ENCODE measurements around the gene TIAM2. TPM values are rescaled to one million over a fixed set of nuclear protein-coding genes. Genes with fewer than 3 reads are reported as not detected.
A peak's percentile ranks its signal among the peaks of the same experiment; 100 is the strongest.

The TIAM2 gene
- total and polyA plus RNA-seq, 9 of the 15 experiments (the other 6 are each of a cell fraction or from before 2014, with no cell fraction given) = 0.73 to 6.5 (median 4.3) TPM

GRCh38 chr6:155174576-155175211 lies 179.6 kb downstream of the TIAM2 start (continued):
- TF ChIP-seq HDAC2 (IDR thresholded peaks at IDR 0.05) (peak; percentile 42; the same call in 1 of the 2 replicates), PTTG1 (tag; IDR thresholded peaks at IDR 0.05; ENCODE audit: low read depth) (no peak), CCAR2 (IDR thresholded peaks at IDR 0.05; ENCODE audit: low read depth, low read length) (no peak), REST (IDR thresholded peaks at IDR 0.05; ENCODE audit: borderline replicate concordance) (peak; percentile 89), REST (CRISPR knock-in tag; IDR thresholded peaks at IDR 0.05; ENCODE audit: low read depth) (no peak), ZNF316 (IDR thresholded peaks at IDR 0.05) (peak; percentile 44; the same call in 1 of the 2 replicates), HINFP (tag; conservative IDR thresholded peaks at IDR 0.05; ENCODE audit: low read depth) (no peak), ZNF740 (CRISPR knock-in tag; IDR thresholded peaks at IDR 0.05) (no peak), ZNF740 (tag; IDR thresholded peaks at IDR 0.05) (no peak), CBX1 (IDR thresholded peaks at IDR 0.05; ENCODE audit: low read depth) (no peak), MAX (CRISPR knock-in tag; IDR thresholded peaks at IDR 0.05) (no peak), ZEB2 (IDR thresholded peaks at IDR 0.05) (0 out of 2 replicates have a peak, but pooled peaks have one; percentile 42), PTBP1 (IDR thresholded peaks at IDR 0.05; ENCODE audit: low read depth, low read length) (no peak), CTBP1 (IDR thresholded peaks at IDR 0.05; ENCODE audit: borderline replicate concordance) (peak; percentile 74), PHB (CRISPR knock-in tag; IDR thresholded peaks at IDR 0.05) (no peak), NR0B1 (IDR thresholded peaks at IDR 0.05; ENCODE audit: partially characterized antibody) (no peak), CBX3 (IDR thresholded peaks at IDR 0.05; ENCODE audit: borderline replicate concordance in 1 of 2, low read length in 2 of 2) (no peak)

Data from K562 (cell line).